PFSK-1 (cell line): Measurements from ENCODE around the gene MGAT5.

ENCODE experiments used
- POLR2AphosphoS5 ChIP-seq: IDR thresholded peaks from 2 replicates; pipeline ENCODE4 v1.6.1; 2012; ENCODE audit warnings: low read depth, mild to moderate bottlenecking, control low read depth, low read length, moderate library complexity
- REST ChIP-seq, 2 experiments: IDR thresholded peaks; 2 replicates each; pipeline versions ENCODE4 v1.6.1 to v1.8.0; 2011 to 2012; ENCODE audit warnings: low read depth in 2 of 2, low read length in 2 of 2, control low read depth in 1 of 2, inconsistent platforms in 1 of 2, mild to moderate bottlenecking in 1 of 2, moderate library complexity in 1 of 2; ENCODE audit not compliant: insufficient read depth in 1 of 2
- TAF1 ChIP-seq: IDR thresholded peaks from 2 replicates; pipeline ENCODE4 v1.6.1; 2012; ENCODE audit warnings: low read length, control low read depth, borderline replicate concordance; ENCODE audit not compliant: insufficient read depth

- TF ChIP-seq REST (IDR thresholded peaks at IDR 0.05; ENCODE audit: insufficient read depth in 1 of 2, low read depth in 2 of 2, low read length in 2 of 2) (no peak), TAF1 (no peak), POLR2AphosphoS5 (no peak)
Observed at GRCh38 chr2:134241911-134242310, 12.0 kb upstream of the MGAT5 start.
